HL-60 (cell line): Measurements from ENCODE around the gene HEPACAM.

ENCODE experiments used
- CTCF ChIP-seq: IDR thresholded peaks from one replicate; pipeline ENCODE4 v1.5.1; 2011; ENCODE audit warnings: low read length, control low read depth, inconsistent platforms; ENCODE audit not compliant: insufficient read depth
- GABPA ChIP-seq: IDR thresholded peaks from 2 replicates; pipeline ENCODE4 v1.6.1; 2012; ENCODE audit warnings: low read depth
- POLR2AphosphoS5 ChIP-seq: IDR thresholded peaks from 2 replicates; pipeline ENCODE4 v1.6.1; 2012; ENCODE audit warnings: low read depth
- TF ChIP-seq, protein P1 (sequence below): IDR thresholded peaks from 2 replicates; pipeline ENCODE4 v1.6.1; 2012; ENCODE audit warnings: low read depth; ENCODE audit not compliant: insufficient replicate concordance

- TF ChIP-seq CTCF, result no peak
- TF ChIP-seq POLR2AphosphoS5, result no peak
- TF ChIP-seq, protein P1, sequence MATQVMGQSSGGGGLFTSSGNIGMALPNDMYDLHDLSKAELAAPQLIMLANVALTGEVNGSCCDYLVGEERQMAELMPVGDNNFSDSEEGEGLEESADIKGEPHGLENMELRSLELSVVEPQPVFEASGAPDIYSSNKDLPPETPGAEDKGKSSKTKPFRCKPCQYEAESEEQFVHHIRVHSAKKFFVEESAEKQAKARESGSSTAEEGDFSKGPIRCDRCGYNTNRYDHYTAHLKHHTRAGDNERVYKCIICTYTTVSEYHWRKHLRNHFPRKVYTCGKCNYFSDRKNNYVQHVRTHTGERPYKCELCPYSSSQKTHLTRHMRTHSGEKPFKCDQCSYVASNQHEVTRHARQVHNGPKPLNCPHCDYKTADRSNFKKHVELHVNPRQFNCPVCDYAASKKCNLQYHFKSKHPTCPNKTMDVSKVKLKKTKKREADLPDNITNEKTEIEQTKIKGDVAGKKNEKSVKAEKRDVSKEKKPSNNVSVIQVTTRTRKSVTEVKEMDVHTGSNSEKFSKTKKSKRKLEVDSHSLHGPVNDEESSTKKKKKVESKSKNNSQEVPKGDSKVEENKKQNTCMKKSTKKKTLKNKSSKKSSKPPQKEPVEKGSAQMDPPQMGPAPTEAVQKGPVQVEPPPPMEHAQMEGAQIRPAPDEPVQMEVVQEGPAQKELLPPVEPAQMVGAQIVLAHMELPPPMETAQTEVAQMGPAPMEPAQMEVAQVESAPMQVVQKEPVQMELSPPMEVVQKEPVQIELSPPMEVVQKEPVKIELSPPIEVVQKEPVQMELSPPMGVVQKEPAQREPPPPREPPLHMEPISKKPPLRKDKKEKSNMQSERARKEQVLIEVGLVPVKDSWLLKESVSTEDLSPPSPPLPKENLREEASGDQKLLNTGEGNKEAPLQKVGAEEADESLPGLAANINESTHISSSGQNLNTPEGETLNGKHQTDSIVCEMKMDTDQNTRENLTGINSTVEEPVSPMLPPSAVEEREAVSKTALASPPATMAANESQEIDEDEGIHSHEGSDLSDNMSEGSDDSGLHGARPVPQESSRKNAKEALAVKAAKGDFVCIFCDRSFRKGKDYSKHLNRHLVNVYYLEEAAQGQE, result no peak
- no peak for TF ChIP-seq GABPA
These were observed 36.0 kb upstream of the HEPACAM start for GRCh38 chr11:124971810-124972209.
